Skeletal muscle cell (primary cell): ENCODE data around the gene TRAF7.

Source experiments
- DNase-seq: peaks from one replicate; pipeline ENCODE4 v3.0.0-alpha.2; 2010; ENCODE audit warnings: low read depth
- H3K4me3 ChIP-seq: 2 replicates; pipeline ENCODE4 v1.5.1; 2011; ENCODE audit warnings: low read depth, mild to moderate bottlenecking, control low read depth, low read length, moderate library complexity

Gene TRAF7

DNA sequence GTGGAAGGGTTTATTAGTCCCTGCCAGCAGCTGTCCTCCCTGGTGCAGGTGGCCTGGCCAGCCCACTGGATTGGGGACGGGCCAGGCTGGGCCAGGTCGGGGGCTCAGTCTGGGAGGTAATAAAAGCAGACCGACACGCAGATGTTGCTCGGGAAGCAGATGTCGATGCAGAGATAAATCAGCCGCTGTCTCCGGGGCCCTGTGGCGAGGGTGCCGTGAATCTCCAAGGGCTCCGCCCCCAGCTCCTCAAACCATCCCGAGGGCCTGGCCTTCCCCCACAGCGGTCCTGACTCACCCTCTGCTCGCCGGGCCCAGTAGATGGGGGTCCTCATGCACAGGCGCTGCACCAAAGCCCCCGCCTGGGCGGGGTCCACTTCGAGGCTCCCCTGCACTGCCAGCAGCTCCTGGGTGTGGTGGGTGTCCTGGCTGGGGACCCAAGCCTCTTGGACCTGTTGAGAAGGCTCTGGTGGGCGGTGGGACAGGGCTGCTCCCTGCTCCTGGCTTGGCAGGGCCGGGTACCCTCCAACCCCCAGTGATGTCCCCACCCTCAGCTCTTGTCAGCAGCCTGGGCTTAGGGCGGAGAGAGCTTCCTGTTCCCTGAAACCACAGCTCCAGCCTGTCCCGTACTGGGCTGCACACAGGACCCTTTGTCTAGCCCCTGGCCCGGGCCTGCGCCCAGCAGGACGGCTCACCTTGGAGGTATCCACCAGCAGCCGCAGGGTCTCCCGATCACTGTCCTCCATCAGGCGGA is 53.9 kb downstream of the TRAF7 start:
- no peak for DNase-seq

DNA sequence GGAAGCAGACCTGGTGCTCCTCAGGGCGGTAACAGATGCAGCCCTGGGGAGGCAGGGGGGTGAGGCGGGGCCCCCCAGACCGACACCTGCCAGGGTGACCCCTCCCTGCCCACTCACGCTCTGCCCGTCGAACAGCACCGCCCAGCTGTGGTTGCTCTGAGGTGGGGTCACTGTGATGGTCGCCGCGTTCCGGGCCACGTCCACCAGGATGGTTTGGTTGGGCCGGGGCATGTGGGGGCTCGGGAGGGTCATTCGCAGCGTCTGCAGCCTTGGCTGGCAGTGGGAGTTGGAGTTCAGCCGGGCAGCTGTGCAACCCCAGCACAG is 54.4 kb downstream of the TRAF7 start:
- DNase-seq: no peak
- H3K4me3 ChIP-seq: no peak overlapping the region

More for the DNA sequence above, 53.9 kb downstream of the TRAF7 start:
- no peak overlapping the region for H3K4me3 ChIP-seq

- DNase-seq: no peak
Measured at GRCh38 chr16:2210386-2211365, 55.1 kb downstream of the TRAF7 start, which contains the start of gene BRICD5. BRICD5 (minus strand) TSS chr16:2210863; CDS start chr16:2210833, 30 bp downstream.

DNA sequence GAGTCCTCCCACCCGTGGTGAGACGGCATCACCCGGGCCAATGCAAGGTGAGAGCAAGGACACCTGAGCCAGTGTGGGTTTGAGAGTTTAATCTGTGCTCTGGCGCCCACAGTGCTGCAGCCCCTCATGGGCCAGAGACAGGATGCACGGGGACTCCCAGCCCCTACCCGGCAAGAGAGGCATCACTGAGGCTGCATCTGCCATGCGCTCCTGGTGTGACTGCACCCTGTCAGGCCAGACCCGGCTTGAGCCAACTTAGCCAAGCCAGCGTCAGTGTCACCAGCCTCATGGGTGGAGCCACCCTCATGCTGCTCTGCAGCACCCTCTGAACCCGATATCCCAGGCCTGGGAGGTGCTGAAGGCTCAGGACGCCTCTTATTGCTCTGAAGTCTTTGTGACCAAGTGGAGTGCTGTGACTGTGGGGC is 56.4 kb downstream of the TRAF7 start:
- H3K4me3 ChIP-seq: no peak overlapping the region
- DNase-seq: no peak

More at GRCh38 chr16:2210386-2211365, 55.1 kb downstream of the TRAF7 start, which contains the start of gene BRICD5:
- H3K4me3 ChIP-seq: no peak within 1 kb of the TSS

DNA sequence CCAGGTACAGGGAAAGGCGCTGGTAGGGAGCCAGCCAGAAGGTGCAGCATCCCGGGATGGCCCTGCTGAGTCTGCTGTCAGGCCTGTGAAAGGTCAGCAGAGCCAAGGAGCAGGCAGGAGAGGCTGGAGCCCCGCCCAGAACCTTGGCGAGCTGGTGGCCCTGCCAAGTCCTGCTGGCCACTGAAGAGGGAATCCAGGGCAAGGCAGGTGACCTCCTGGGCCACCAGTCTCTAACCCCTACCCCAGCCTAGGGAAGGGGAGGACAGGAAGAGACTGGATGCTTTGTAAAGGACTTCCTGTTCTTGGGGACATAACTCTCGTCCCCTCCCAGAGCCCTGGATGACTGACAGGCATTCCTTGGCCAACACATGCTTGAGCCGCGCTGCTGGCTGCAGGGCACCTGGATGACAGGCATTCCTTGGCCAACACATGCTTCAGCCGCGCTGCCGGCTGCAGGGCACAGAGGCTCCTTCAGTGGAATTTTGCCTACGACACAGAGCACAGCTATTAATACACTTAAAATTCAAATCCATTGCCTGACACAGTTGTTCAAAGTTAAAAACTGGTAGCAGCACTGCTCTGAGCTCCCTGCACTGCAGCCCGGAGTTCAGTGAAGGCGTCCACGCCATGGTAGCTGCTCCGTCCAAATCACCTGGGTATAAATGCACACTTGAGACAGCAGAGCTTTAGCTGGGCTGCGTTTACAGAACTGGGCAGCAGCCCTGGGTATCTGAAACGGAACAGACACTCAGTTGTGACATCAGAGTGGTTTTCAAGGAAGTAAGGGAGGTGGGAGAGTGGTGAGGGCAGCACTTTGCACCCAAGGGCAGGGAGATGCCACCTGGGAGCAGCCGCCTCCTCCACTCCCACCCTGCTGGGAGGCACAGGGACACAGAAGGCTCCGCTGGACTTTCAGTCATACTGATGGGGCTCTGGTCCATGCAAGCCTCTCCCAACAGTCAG is 57.1 kb downstream of the TRAF7 start:
- DNase-seq: no peak
- peak overlapping the region; percentile 70 for H3K4me3 ChIP-seq

- peak overlapping the region; percentile 70 for H3K4me3 ChIP-seq
- no peak for DNase-seq
Measured at GRCh38 chr16:2213817-2214718, 58.5 kb downstream of the TRAF7 start.

GRCh38 chr16:2214719-2214968 is 59.1 kb downstream of the TRAF7 start, which contains the start of gene PGP:
PGP (minus strand) TSS chr16:2214840; CDS start chr16:2214777, 63 bp downstream.
- peak within 1 kb of the TSS; percentile 70 for H3K4me3 ChIP-seq
- DNase-seq: no peak

GRCh38 chr16:2216330-2216729 is 60.7 kb downstream of the TRAF7 start:
- no peak overlapping the region for H3K4me3 ChIP-seq

GRCh38 chr16:2223221-2223941 is 67.8 kb downstream of the TRAF7 start, which contains the start of gene E4F1:
E4F1 (plus strand) TSS chr16:2223591; CDS start chr16:2223614, 23 bp downstream.
- peak; percentile 98 for DNase-seq
- H3K4me3 ChIP-seq: peak within 1 kb of the TSS; percentile 94

More at GRCh38 chr16:2216330-2216729, 60.7 kb downstream of the TRAF7 start:
- DNase-seq: no peak

- H3K4me3 ChIP-seq: peak overlapping the region; percentile 94
- DNase-seq: no peak
Measured at GRCh38 chr16:2223942-2224486, 68.4 kb downstream of the TRAF7 start.

- H3K4me3 ChIP-seq: no peak overlapping the region
- no peak for DNase-seq
Measured at GRCh38 chr16:2226245-2226793, 70.7 kb downstream of the TRAF7 start.

DNA sequence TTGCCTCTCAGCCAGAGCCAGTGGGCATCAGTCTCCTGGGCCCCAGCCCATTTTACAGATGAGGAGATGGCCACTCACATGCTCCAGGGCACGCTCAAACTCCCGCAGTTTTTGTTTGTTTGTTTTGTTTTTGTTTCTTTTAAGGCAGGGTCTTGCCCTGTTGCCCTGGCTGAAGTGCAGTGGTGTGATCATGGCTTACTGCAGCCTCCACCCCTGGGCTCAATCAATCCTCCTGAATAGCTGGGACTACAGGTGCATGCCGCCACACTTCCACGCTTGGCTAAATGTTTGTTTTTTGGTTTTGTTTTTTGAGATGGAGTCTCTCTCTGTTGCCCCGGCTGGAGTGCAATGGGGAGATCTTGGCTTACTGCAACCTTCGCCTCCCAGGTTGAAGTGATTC is 71.3 kb downstream of the TRAF7 start:
- no peak overlapping the region for H3K4me3 ChIP-seq
- DNase-seq: no peak
